Measurements from ENCODE around the gene CES2. TPM values are rescaled to one million over a fixed set of nuclear protein-coding genes. Genes with fewer than 3 reads are reported as not detected.

The CES2 gene
- total and polyA plus RNA-seq, 2 donors (not counting 3 experiments of a cell fraction or from before 2014, with no cell fraction given) = 19.1 to 28.8 TPM

DNA sequence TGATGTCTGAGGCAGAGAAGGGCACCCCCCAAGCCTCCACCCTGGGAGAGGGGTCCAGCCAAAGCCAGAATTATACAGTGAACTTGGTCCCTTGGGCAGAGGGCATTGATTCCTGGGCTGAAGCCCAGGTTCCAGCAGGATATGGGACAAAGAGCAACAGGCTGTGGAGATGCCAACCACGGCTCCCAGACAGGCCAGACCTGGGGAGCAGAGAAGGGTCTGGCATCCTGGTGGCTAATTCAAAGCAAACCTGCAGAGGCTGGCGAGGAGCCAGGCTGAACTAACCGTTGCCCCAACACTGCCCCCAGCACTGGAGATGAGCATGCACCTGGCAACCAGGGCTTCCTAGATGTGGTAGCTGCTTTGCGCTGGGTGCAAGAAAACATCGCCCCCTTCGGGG is 28.7 kb downstream of the CES2 start:
- FAIRE-seq = no peak

DNA sequence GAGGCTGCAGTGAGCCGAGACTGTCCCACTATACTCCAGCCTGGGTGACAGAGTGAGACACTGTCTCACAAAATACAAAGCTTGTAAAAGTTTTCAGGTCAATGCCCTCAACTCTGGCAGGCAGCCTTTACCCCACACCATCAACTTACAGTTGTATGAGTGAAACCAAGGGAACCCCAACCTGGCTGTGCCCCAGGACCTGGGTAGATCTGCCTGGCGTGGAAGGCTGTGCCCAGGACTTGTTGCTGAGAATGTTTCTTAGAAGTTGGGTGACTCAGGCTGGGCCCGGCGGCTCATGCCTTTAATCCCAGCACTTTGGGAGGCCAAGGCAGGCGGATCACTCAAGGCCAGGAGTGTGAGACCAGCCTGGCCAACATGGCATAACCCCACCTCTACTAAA is 33.5 kb downstream of the CES2 start:
- DNase-seq (ENCODE audit: low read depth, low spot score) = no peak
- intact Hi-C loops (cut with micrococcal nuclease) = no loop called here
- no peaks in the 10 kb centered on the region for H3K4me1 ChIP-seq (ENCODE audit: control insufficient read depth, extremely low read depth, insufficient read depth, low read length)

More for the DNA sequence above, 28.7 kb downstream of the CES2 start:
- ChIA-PET CTCF (interaction anchor here (3.8 kb wide), 1 partner anchor 191 kb away, joined by 21 read pairs; no protein-coding TSS in a partner anchor), POLR2A (no interaction called here)
- no peaks in the 10 kb centered on the region for H4K20me1 ChIP-seq (replicated peaks; ENCODE audit: control insufficient read depth, extremely low read depth, insufficient read depth, low read length)
- H3K27ac ChIP-seq (ENCODE audit: insufficient read depth, low read depth, low read length) = no peak overlapping the region
- no peak for DNase-seq (ENCODE audit: low read depth, low spot score)
- TF ChIP-seq, protein P1, sequence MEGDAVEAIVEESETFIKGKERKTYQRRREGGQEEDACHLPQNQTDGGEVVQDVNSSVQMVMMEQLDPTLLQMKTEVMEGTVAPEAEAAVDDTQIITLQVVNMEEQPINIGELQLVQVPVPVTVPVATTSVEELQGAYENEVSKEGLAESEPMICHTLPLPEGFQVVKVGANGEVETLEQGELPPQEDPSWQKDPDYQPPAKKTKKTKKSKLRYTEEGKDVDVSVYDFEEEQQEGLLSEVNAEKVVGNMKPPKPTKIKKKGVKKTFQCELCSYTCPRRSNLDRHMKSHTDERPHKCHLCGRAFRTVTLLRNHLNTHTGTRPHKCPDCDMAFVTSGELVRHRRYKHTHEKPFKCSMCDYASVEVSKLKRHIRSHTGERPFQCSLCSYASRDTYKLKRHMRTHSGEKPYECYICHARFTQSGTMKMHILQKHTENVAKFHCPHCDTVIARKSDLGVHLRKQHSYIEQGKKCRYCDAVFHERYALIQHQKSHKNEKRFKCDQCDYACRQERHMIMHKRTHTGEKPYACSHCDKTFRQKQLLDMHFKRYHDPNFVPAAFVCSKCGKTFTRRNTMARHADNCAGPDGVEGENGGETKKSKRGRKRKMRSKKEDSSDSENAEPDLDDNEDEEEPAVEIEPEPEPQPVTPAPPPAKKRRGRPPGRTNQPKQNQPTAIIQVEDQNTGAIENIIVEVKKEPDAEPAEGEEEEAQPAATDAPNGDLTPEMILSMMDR (IDR thresholded peaks at IDR 0.05; ENCODE audit: extremely low read depth in 1 of 2, insufficient read depth in 1 of 2, low read depth in 1 of 2, low read length in 2 of 2) = no peak
- TF ChIP-seq POLR2AphosphoS5 (IDR thresholded peaks at IDR 0.05; ENCODE audit: insufficient read depth, low read depth, low read length) (no peak), POLR2A (IDR thresholded peaks at IDR 0.05; ENCODE audit: low read depth, low read length) (no peak)
- no peak overlapping the region for H2AFZ ChIP-seq (ENCODE audit: low read depth, low read length)
- H3K4me3 ChIP-seq (replicated peaks in 1 of 3; ENCODE audit: insufficient read depth in 1 of 3, low read depth in 1 of 3, low read length in 3 of 3) = no peak overlapping the region
- no TSS peak for BruUV-seq (replicated peaks)
- H3K9ac ChIP-seq (replicated peaks; ENCODE audit: extremely low read depth, insufficient read depth, low read length) = no peak overlapping the region
- H3K9me3 ChIP-seq (replicated peaks; ENCODE audit: control insufficient read depth, insufficient read depth, low read length) = no peaks in the 10 kb centered on the region
- intact Hi-C loops (cut with micrococcal nuclease) (no loop called here), dilution Hi-C loops (cut with MboI; ENCODE audit: extremely low pct_ligation_motif_present, low sequenced_read_pairs) (no loop called here)
- H3K4me1 ChIP-seq (ENCODE audit: control insufficient read depth, extremely low read depth, insufficient read depth, low read length) = no peaks in the 10 kb centered on the region
- no peaks in the 10 kb centered on the region for H3K79me2 ChIP-seq (ENCODE audit: control insufficient read depth, insufficient read depth, low read length)
- H3K36me3 ChIP-seq (ENCODE audit: control insufficient read depth in 2 of 2, extremely low read depth in 1 of 2, insufficient read depth in 2 of 2, low read length in 2 of 2) = no peaks in the 10 kb centered on the region
- H3K9me1 ChIP-seq (replicated peaks; ENCODE audit: control insufficient read depth, extremely low read depth, insufficient read depth, low read length) = no peaks in the 10 kb centered on the region
- H3K4me2 ChIP-seq (ENCODE audit: insufficient read depth, low read length) = no peak overlapping the region
- peaks cover 2% of the 10 kb centered on the region in 2 experiments for H3K27me3 ChIP-seq (ENCODE audit: control insufficient read depth in 2 of 2, insufficient read depth in 2 of 2, low read length in 2 of 2)

More for the DNA sequence above, 33.5 kb downstream of the CES2 start:
- CTCF ChIA-PET = interaction anchor here (0.7 to 2.2 kb wide), 2 partner anchors 15 to 218 kb away, joined by 3 to 10 read pairs; no protein-coding TSS in a partner anchor
- no peaks in the 10 kb centered on the region for H4K20me1 ChIP-seq (replicated peaks; ENCODE audit: control insufficient read depth, extremely low read depth, insufficient read depth, low read length)
- H3K9ac ChIP-seq (replicated peaks; ENCODE audit: extremely low read depth, insufficient read depth, low read length) = no peak overlapping the region
- no peak overlapping the region for H2AFZ ChIP-seq (ENCODE audit: low read depth, low read length)
- TF ChIP-seq JUN (IDR thresholded peaks at IDR 0.05; ENCODE audit: borderline replicate concordance, insufficient read depth, insufficient read length, low read depth) (no peak), FOS (IDR thresholded peaks at IDR 0.05; ENCODE audit: borderline replicate concordance, insufficient read depth, low read length) (no peak), GATA2 (IDR thresholded peaks at IDR 0.05; ENCODE audit: insufficient read depth, insufficient read length, low read depth, low read length) (no peak), MYC (IDR thresholded peaks at IDR 0.05; ENCODE audit: low read depth, low read length) (no peak), POLR2AphosphoS5 (IDR thresholded peaks at IDR 0.05; ENCODE audit: insufficient read depth, low read depth, low read length) (no peak), EZH2 (IDR thresholded peaks at IDR 0.05; ENCODE audit: borderline replicate concordance, low read depth, low read length, severe bottlenecking) (no peak), POLR2A (IDR thresholded peaks at IDR 0.05; ENCODE audit: low read depth, low read length) (no peak)
- TF ChIP-seq, protein P2, sequence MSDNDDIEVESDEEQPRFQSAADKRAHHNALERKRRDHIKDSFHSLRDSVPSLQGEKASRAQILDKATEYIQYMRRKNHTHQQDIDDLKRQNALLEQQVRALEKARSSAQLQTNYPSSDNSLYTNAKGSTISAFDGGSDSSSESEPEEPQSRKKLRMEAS (IDR thresholded peaks at IDR 0.05; ENCODE audit: insufficient read depth, insufficient read length) = no peak
- TF ChIP-seq, protein P1 (IDR thresholded peaks at IDR 0.05; ENCODE audit: extremely low read depth in 1 of 2, insufficient read depth in 1 of 2, low read depth in 1 of 2, low read length in 2 of 2) = no peak
- BruUV-seq (replicated peaks) = no TSS peak
- H3K36me3 ChIP-seq (ENCODE audit: control insufficient read depth in 2 of 2, extremely low read depth in 1 of 2, insufficient read depth in 2 of 2, low read length in 2 of 2) = no peaks in the 10 kb centered on the region
- no peak for FAIRE-seq
- no peak overlapping the region for H3K4me2 ChIP-seq (ENCODE audit: insufficient read depth, low read length)
- POLR2A ChIA-PET = no interaction called here
- H3K4me3 ChIP-seq (replicated peaks in 1 of 3; ENCODE audit: insufficient read depth in 1 of 3, low read depth in 1 of 3, low read length in 3 of 3) = no peak overlapping the region
- no peak overlapping the region for H3K27ac ChIP-seq (ENCODE audit: insufficient read depth, low read depth, low read length)
- H3K79me2 ChIP-seq (ENCODE audit: control insufficient read depth, insufficient read depth, low read length) = no peaks in the 10 kb centered on the region
- H3K27me3 ChIP-seq (ENCODE audit: control insufficient read depth in 2 of 2, insufficient read depth in 2 of 2, low read length in 2 of 2) = peaks cover 2 to 5% of the 10 kb centered on the region in 2 experiments
- dilution Hi-C loops (cut with MboI; ENCODE audit: extremely low pct_ligation_motif_present, low sequenced_read_pairs) = no loop called here
- no peaks in the 10 kb centered on the region for H3K9me3 ChIP-seq (replicated peaks; ENCODE audit: control insufficient read depth, insufficient read depth, low read length)
- no peaks in the 10 kb centered on the region for H3K9me1 ChIP-seq (replicated peaks; ENCODE audit: control insufficient read depth, extremely low read depth, insufficient read depth, low read length)

Measured in endothelial cell of umbilical vein (primary cell).